GM19043 (cell line): ENCODE data around the gene LRRC75A.

ENCODE experiments used
- ATAC-seq: cut with Tn5 transposase; IDR thresholded peaks from one replicate; pipeline ENCODE4 v1.9.1; 2021; ENCODE audit warnings: low read depth; ENCODE audit not compliant: unreplicated experiment

Gene LRRC75A

DNA sequence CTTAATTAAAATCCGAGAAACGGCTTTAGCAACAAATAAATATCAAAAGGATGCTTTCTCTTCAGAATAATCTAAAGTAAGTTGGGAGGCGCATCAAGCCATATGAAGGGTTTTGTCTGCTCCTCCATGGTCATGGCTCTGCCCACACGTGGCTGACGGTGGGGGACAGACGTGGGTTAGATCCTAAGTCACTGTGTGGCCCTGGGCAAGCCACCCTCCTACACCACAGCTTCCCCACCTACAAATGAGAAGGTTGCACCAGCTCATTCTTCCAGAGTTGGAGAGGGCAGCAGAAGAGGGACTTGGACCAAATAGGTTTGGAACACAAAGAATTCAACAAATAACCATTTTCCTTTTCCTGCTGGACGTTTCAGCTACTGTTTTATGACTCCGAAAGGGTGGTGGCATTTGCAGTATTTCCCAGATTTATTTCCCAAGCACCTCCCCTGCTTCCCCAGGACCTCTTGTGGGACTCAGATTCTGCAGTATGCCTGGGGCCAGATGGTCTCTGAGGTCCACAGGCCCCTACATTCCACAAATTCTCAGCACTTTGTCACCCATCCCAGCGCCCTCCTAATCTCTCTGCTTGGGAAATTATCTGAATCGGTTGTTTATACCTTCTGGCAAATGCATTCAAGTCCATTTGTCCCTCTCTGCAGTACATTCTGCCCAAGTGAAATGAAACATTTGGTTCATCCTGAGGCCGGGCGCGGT is 17.8 kb downstream of the LRRC75A start:
- ATAC-seq, result no peak

- no peak for ATAC-seq
Observed at GRCh38 chr17:16473044-16474011, 18.7 kb downstream of the LRRC75A start.

GRCh38 chr17:16472539-16472938 is 19.5 kb downstream of the LRRC75A start:
- ATAC-seq, result no peak

GRCh38 chr17:16471295-16471694 is 20.7 kb downstream of the LRRC75A start:
- no peak for ATAC-seq

GRCh38 chr17:16470265-16470664 is 21.7 kb downstream of the LRRC75A start:
- ATAC-seq, result no peak

DNA sequence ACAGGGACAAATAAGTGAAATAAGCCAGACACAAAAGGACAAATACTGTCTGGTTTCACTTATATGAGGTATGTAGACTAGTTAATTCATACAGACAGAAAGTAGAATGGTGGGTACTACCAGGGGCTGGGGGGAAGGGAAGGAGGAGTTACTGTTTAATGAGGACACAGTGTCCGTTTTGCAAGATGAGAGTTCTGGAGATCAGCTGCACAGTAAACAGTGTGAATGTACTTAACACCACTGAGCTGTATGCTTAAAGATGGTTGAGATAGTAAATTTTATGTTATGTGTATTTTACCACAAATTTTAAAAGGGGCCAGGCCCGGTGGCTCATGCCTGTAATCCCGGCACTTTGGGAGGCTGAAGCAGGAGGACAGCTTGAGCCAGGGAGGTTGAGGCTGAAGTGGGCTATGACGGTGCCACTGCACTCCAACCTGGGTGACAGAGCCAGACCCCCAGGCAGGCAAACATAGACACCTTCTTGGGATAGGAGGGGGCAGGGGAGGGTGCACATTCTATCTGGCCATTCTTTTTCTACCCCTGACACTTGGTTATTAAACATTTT is 23.5 kb downstream of the LRRC75A start:
- ATAC-seq, result no peak

DNA sequence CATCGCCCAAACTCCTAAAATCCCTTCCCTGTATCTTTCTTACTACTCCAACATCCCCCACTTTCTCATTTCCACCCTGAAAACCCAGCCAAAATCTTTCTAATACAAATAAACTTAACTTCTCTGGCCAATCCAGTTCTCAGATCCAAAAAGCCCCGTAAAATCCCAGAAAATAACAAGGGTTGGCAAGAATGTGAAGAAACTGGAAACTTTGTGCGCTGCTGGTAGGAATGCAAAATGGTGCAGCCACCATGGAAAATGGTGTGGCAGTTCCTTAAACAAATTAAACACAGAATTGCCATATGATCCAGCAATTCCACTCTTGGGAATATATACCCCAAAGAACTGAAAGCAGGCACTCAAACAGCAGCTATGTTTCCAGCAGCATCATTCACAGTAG is 24.1 kb downstream of the LRRC75A start:
- ATAC-seq, result no peak

DNA sequence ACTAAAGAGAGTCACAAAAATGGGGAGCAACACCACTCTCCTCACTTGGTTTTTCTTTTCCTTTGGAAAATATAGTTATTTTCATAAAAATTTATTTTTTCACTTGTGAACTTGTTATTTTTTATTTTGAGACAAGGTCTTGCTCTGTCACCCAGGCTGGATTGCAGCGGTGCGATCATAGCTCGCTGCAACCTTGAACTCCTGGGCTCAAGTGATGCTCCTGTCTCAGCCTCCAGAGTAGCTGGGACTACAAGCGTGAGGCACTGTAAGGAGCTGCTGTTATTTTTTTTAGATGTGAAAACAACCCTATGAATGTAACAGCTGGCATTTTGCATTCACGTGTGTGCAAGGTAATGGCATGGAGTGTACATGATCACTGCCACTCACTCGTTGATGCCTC is 24.9 kb downstream of the LRRC75A start:
- no peak for ATAC-seq

- no peak for ATAC-seq
Observed at GRCh38 chr17:16466407-16466806, 25.6 kb downstream of the LRRC75A start.

GRCh38 chr17:16465861-16466338 is 26.1 kb downstream of the LRRC75A start:
- no peak for ATAC-seq

GRCh38 chr17:16465052-16465312 is 27.0 kb downstream of the LRRC75A start:
- ATAC-seq, result no peak

- ATAC-seq, result no peak
Observed at GRCh38 chr17:16464303-16465051, 27.5 kb downstream of the LRRC75A start.

DNA sequence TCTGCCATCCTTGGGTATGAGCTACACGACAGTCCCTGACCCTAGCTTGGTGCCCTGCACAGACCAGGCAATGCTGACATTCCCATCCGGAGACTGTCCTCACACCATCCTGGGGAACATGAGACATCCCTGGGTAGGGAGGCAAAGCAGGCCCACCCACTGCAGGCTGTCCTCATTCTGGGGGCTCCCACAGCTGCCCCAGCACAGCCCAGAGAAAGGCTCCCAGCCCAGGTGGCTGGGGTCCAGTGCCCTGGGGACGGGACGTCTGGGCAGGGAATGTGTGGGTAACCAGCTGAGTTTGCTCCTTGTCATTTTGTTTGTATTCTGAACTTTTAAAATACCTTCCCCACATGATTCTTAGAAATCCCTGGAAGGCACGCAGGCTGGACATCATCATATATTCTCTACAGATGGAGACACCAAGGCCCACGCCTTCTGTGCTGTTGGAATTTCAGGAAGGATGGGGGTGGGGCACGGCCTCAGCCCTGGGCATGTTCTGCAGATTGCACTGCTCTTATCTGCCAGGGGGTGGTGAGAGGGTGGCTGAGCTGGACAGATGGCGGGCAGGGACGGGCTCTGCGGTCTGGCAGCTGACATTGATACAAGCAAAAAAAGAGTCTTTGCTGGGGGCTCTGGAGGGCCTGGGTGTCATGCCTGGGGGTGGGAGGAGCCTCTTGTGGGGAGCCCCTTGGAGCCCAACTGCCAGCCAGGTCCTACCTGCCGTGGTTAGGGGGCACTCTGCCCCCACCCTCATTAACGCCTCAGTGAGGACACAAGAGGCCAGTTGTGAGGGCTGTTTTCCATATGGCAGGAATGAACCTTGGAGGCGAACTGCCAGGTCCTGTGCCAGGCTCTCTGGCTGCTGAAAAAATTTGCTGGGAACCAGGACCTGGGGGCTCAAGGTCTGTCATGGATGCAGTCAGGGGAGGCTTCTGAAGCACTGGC is 28.4 kb downstream of the LRRC75A start:
- ATAC-seq, result no peak

GRCh38 chr17:16462070-16462864 is 29.7 kb downstream of the LRRC75A start:
- ATAC-seq, result no peak

GRCh38 chr17:16461606-16461866 is 30.5 kb downstream of the LRRC75A start:
- no peak for ATAC-seq

DNA sequence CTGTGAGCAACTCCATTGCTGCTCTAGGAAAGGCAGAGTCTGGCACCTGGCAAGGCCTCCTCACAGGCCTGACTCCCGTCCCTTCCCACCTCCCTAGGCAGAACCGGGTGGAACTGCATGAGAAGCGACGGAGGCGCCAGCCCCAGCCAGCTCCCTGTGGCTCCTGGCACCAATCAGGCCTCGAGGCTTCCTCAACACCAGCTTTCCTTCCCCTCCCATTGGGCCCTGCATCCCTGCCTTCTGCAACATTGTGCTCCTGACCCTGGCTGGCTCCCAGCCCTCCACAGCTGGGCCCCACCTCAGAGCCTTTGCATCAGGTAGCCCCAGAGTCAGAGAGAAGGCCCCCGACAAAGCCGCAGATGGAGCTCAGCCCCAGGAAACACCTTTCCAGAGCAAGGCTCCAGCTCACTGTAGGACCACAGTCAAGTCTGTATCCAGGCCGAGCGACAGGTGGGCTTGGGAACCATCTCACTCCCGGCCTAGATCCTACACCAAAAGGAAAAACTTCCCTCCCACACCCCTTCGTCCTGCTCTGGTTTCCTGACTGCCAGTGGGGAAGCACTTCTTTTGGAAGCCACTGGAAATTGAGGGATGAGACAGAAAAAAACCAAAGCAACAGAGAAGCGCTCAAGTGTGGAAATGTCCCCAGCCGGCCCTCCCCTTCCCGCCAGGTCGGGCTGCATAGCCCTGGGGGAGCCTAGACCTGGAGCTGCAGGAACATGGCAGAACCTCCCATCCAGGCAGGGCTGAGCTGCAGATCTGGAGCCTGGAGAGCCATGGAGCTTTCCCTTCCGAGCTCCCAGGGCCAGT is 31.0 kb downstream of the LRRC75A start:
- no peak for ATAC-seq

DNA sequence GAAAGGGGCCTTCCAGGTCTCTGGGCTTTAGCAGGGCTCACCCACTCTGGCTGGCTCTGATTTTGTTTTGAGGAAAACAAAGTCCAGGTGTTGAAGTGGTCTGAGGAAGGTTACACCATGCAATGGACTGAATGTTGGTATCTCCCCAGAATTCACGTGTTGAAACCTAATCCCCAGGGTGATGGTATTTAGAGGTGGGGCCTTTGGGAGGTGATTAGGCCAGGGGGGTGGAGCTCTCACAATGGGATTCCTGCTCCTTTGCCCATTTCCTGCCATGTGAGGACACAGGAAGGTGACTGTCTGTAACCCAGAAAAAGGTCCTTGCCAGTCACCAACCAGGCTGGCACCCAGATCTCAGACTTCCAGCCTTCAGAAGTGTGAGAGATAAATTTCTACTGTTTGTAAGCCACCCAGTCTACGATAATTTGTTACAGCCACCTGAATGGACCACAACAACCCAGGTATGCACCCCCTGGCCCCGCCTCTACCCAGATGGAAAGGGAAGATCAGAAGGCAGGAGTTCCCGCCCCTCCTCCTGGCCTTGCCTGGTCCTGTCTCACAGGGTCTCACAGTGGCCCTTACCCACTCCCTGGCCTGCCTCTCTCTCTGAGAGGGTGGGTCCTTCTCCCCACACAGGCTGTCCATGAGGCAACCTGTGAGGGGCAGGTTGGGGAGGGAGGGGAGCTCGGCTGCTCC is 32.0 kb downstream of the LRRC75A start:
- no peak for ATAC-seq

- ATAC-seq, result no peak
Observed at GRCh38 chr17:16459271-16459670, 32.7 kb downstream of the LRRC75A start.
